ENCODE results near the gene L2HGDH. TPM values are rescaled to one million over a fixed set of nuclear protein-coding genes. Genes with fewer than 3 reads are reported as not detected.

Gene L2HGDH
- total and polyA plus RNA-seq, 9 of the 15 experiments (the other 6 are each of a cell fraction or from before 2014, with no cell fraction given), result 1.7 to 16.1 (median 10.5) TPM

- TF ChIP-seq ZBTB2 (IDR thresholded peaks at IDR 0.05) (peak; percentile 60; the same call in 1 of the 2 replicates), TSHZ1 (CRISPR knock-in tag; IDR thresholded peaks at IDR 0.05) (no peak), POLR2G (IDR thresholded peaks at IDR 0.05; ENCODE audit: low read depth, low read length) (peak; percentile 93), BACH1 (tag; IDR thresholded peaks at IDR 0.05) (no peak), SMAD1 (IDR thresholded peaks at IDR 0.05; ENCODE audit: low read depth, low read length, partially characterized antibody) (no peak), HCFC1 (IDR thresholded peaks at IDR 0.05; ENCODE audit: low read depth, low read length) (no peak; the same call in 1 of the 2 replicates), FOXK1 (CRISPR knock-in tag; IDR thresholded peaks at IDR 0.05; ENCODE audit: borderline replicate concordance) (no peak), MED1 (CRISPR knock-in tag; IDR thresholded peaks at IDR 0.05; ENCODE audit: borderline replicate concordance) (no peak), ATF2 (CRISPR knock-in tag; IDR thresholded peaks at IDR 0.05) (no peak), PYGO2 (tag; IDR thresholded peaks at IDR 0.05) (no peak), RAD21 (CRISPR knock-in tag; conservative IDR thresholded peaks at IDR 0.05 in 1 of 2, IDR thresholded peaks at IDR 0.05 in 1 of 2) (peak in 1 of 2 experiments; percentile 12; a peak in 1 of 4 replicates), ZNF444 (CRISPR knock-in tag; IDR thresholded peaks at IDR 0.05) (no peak), ZZZ3 (IDR thresholded peaks at IDR 0.05) (no peak), MTA3 (IDR thresholded peaks at IDR 0.05; ENCODE audit: borderline replicate concordance) (peak; percentile 53; the same call in 1 of the 2 replicates), ZNF644 (tag; IDR thresholded peaks at IDR 0.05; ENCODE audit: low read depth) (no peak), CGGBP1 (CRISPR knock-in tag; IDR thresholded peaks at IDR 0.05) (no peak), ZFPM2 (CRISPR knock-in tag; IDR thresholded peaks at IDR 0.05) (no peak), HOXB6 (CRISPR knock-in tag; IDR thresholded peaks at IDR 0.05; ENCODE audit: borderline replicate concordance) (no peak), ZNF695 (CRISPR knock-in tag; IDR thresholded peaks at IDR 0.05) (no peak), TCF7L2 (IDR thresholded peaks at IDR 0.05; ENCODE audit: low read depth, low read length) (no peak), GTF2A2 (tag; IDR thresholded peaks at IDR 0.05) (no peak)
Measured at GRCh38 chr14:50311972-50312733, at the start of gene L2HGDH, which contains the start of gene DMAC2L (continued).
